HK-2 (cell line): Measurements from ENCODE around the gene AKAP1.

Source experiments
- DNase-seq: peaks from one replicate; pipeline ENCODE4 v3.0.0-alpha.2; 2018; ENCODE audit not compliant: unreplicated experiment

AKAP1 gene

GRCh38 chr17:57130708-57131461 is 45.8 kb downstream of the AKAP1 start:
- peak; percentile 78 for DNase-seq

- DNase-seq: no peak
These were observed 47.6 kb downstream of the AKAP1 start for GRCh38 chr17:57132663-57133062.

GRCh38 chr17:57133486-57133885 is 48.4 kb downstream of the AKAP1 start:
- DNase-seq: no peak

GRCh38 chr17:57135026-57135788 is 50.2 kb downstream of the AKAP1 start:
- no peak for DNase-seq

- DNase-seq: no peak
These were observed 50.8 kb downstream of the AKAP1 start for GRCh38 chr17:57135789-57136291.

GRCh38 chr17:57136355-57136754 is 51.3 kb downstream of the AKAP1 start:
- no peak for DNase-seq

- no peak for DNase-seq
These were observed 53.2 kb downstream of the AKAP1 start for GRCh38 chr17:57138030-57138911.

- no peak for DNase-seq
These were observed 54.0 kb downstream of the AKAP1 start for GRCh38 chr17:57138956-57139576.

- DNase-seq: no peak
These were observed 55.3 kb downstream of the AKAP1 start for GRCh38 chr17:57140316-57140715.

GRCh38 chr17:57142925-57143324 is 57.9 kb downstream of the AKAP1 start:
- DNase-seq: no peak

GRCh38 chr17:57143361-57143760 is 58.3 kb downstream of the AKAP1 start:
- DNase-seq: no peak

- no peak for DNase-seq
These were observed 58.9 kb downstream of the AKAP1 start for GRCh38 chr17:57143919-57144318.

- DNase-seq: no peak
These were observed 59.5 kb downstream of the AKAP1 start for GRCh38 chr17:57144567-57144966.

- DNase-seq: no peak
These were observed 60.3 kb downstream of the AKAP1 start for GRCh38 chr17:57145347-57145746.

GRCh38 chr17:57146273-57146672 is 61.2 kb downstream of the AKAP1 start:
- no peak for DNase-seq

- no peak for DNase-seq
These were observed 66.8 kb downstream of the AKAP1 start for GRCh38 chr17:57151798-57152197.

- DNase-seq: no peak
These were observed 68.0 kb downstream of the AKAP1 start for GRCh38 chr17:57152967-57153528.

- no peak for DNase-seq
These were observed 69.9 kb downstream of the AKAP1 start for GRCh38 chr17:57154921-57155320.

- no peak for DNase-seq
These were observed 73.3 kb downstream of the AKAP1 start for GRCh38 chr17:57158325-57158724.

- no peak for DNase-seq
These were observed 73.7 kb downstream of the AKAP1 start for GRCh38 chr17:57158795-57159194.

- no peak for DNase-seq
These were observed 75.6 kb downstream of the AKAP1 start for GRCh38 chr17:57160624-57161023.
